ENCODE data around the gene TUBA8. TPM values are rescaled to one million over a fixed set of nuclear protein-coding genes. Genes with fewer than 3 reads are reported as not detected.
"Not testable (repeated sequence)": the region's sequence is repeated elsewhere in the genome, so short reads cannot be mapped to it uniquely, and the experiment has no call there.

Gene TUBA8
- polyA plus RNA-seq, 1 donor (not counting 4 experiments of a cell fraction or from before 2014, with no cell fraction given) = 0.35 TPM

DNA sequence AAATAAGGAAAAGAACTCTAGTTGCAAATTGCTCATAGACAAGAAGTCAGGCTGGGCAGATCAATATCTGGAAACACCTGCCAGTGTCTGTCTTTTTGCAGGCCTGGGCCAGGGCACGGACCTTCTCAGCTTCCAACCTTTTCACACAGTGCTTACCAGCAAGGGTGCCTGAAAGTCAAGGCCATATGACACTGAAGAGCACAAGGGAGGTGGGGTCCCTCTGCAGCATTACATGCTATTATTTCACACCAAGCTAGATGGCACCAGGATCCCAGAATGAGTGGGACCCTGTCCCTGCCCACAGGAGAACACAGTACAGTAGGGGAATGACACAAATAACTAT, 38.7 kb upstream of the TUBA8 start:
- peaks cover 27% of the 10 kb centered on the region for H3K4me1 ChIP-seq (ENCODE audit: control insufficient read depth, extremely low read depth, insufficient read depth, low read length)
- H2AFZ ChIP-seq (ENCODE audit: control insufficient read depth, low read length) = no peak overlapping the region

DNA sequence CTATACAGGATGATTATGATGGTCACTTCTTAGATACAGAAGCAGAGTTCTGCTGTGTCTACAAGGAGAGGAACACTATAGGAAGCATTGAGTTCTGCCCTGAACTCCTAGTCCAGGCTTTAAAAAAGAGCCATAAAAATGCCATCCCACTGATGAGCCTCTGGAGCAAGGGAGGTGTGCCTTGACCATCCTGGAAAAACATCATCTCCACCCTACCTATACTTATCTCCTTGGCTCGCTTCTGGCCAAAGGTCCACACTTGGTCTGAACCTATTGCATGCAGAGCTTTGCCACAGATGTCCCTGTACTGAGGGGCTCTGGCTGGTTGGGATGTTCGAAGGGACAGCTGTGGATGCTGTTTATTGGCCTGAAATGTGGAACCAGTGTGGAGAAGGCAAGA, 37.1 kb upstream of the TUBA8 start:
- dilution Hi-C loops (cut with MboI; ENCODE audit: extremely low pct_ligation_motif_present, low sequenced_read_pairs) = no loop called here
- DNase-seq (ENCODE audit: low read depth, low spot score) = no peak
- H3K27ac ChIP-seq (ENCODE audit: control insufficient read depth, insufficient read depth, low read length) = no peak overlapping the region
- FAIRE-seq = no peak
- no peaks in the 10 kb centered on the region for H3K9me3 ChIP-seq (ENCODE audit: control insufficient read depth, low read depth, low read length)
- no peaks in the 10 kb centered on the region for H3K9me1 ChIP-seq (ENCODE audit: control insufficient read depth, extremely low read depth, insufficient read depth, low read length)
- H3K27me3 ChIP-seq (ENCODE audit: control insufficient read depth, extremely low read depth, insufficient read depth, low read length) = no peaks in the 10 kb centered on the region
- H3K4me2 ChIP-seq (ENCODE audit: control insufficient read depth, extremely low read depth, insufficient read depth, low read depth, low read length) = no peak overlapping the region
- no peak overlapping the region for H2AFZ ChIP-seq (ENCODE audit: control insufficient read depth, low read length)
- H3K36me3 ChIP-seq (ENCODE audit: control insufficient read depth in 2 of 2, extremely low read depth in 1 of 2, insufficient read depth in 2 of 2, low read length in 2 of 2) = no peaks in the 10 kb centered on the region
- H3K79me2 ChIP-seq (ENCODE audit: control insufficient read depth, insufficient read depth, low read length) = peaks cover 15% of the 10 kb centered on the region
- no peaks in the 10 kb centered on the region for H4K20me1 ChIP-seq (ENCODE audit: control insufficient read depth, extremely low read depth, insufficient read depth, low read length)
- no peak for TF ChIP-seq CTCF (optimal IDR thresholded peaks at IDR 0.05 in 1 of 3, IDR thresholded peaks at IDR 0.05 in 1 of 3, conservative IDR thresholded peaks at IDR 0.05 in 1 of 3; ENCODE audit: extremely low read depth in 1 of 3, insufficient read depth in 2 of 3, low read length in 3 of 3)
- no peak for TF ChIP-seq EZH2 (IDR thresholded peaks at IDR 0.05; ENCODE audit: low read length)
- peaks cover 31% of the 10 kb centered on the region for H3K4me1 ChIP-seq (ENCODE audit: control insufficient read depth, extremely low read depth, insufficient read depth, low read length)
- no peak overlapping the region for H3K9ac ChIP-seq (ENCODE audit: control insufficient read depth, extremely low read depth, insufficient read depth, low read length)
- no peak overlapping the region for H3K4me3 ChIP-seq (ENCODE audit: control insufficient read depth in 2 of 3, extremely low read depth in 1 of 3, insufficient read depth in 2 of 3, low read depth in 1 of 3, low read length in 3 of 3)

More for the DNA sequence above, 38.7 kb upstream of the TUBA8 start:
- FAIRE-seq (no peak), DNase-seq (ENCODE audit: low read depth, low spot score) (no peak)
- TF ChIP-seq CTCF (optimal IDR thresholded peaks at IDR 0.05 in 1 of 3, IDR thresholded peaks at IDR 0.05 in 1 of 3, conservative IDR thresholded peaks at IDR 0.05 in 1 of 3; ENCODE audit: extremely low read depth in 1 of 3, insufficient read depth in 2 of 3, low read length in 3 of 3) = no peak
- no peak for TF ChIP-seq EZH2 (IDR thresholded peaks at IDR 0.05; ENCODE audit: low read length)
- Histone ChIP-seq H3K4me3 (ENCODE audit: control insufficient read depth in 2 of 3, extremely low read depth in 1 of 3, insufficient read depth in 2 of 3, low read depth in 1 of 3, low read length in 3 of 3) (no peak overlapping the region), H3K9me3 (ENCODE audit: control insufficient read depth, low read depth, low read length) (no peaks in the 10 kb centered on the region), H3K79me2 (ENCODE audit: control insufficient read depth, insufficient read depth, low read length) (peaks cover 2% of the 10 kb centered on the region), H3K9me1 (ENCODE audit: control insufficient read depth, extremely low read depth, insufficient read depth, low read length) (no peaks in the 10 kb centered on the region), H3K9ac (ENCODE audit: control insufficient read depth, extremely low read depth, insufficient read depth, low read length) (no peak overlapping the region), H3K4me2 (ENCODE audit: control insufficient read depth, extremely low read depth, insufficient read depth, low read depth, low read length) (no peak overlapping the region), H3K27ac (ENCODE audit: control insufficient read depth, insufficient read depth, low read length) (no peak overlapping the region), H3K27me3 (ENCODE audit: control insufficient read depth, extremely low read depth, insufficient read depth, low read length) (no peaks in the 10 kb centered on the region), H4K20me1 (ENCODE audit: control insufficient read depth, extremely low read depth, insufficient read depth, low read length) (no peaks in the 10 kb centered on the region), H3K36me3 (ENCODE audit: control insufficient read depth in 2 of 2, extremely low read depth in 1 of 2, insufficient read depth in 2 of 2, low read length in 2 of 2) (no peaks in the 10 kb centered on the region)
- dilution Hi-C loops (cut with MboI; ENCODE audit: extremely low pct_ligation_motif_present, low sequenced_read_pairs) = no loop called here

DNA sequence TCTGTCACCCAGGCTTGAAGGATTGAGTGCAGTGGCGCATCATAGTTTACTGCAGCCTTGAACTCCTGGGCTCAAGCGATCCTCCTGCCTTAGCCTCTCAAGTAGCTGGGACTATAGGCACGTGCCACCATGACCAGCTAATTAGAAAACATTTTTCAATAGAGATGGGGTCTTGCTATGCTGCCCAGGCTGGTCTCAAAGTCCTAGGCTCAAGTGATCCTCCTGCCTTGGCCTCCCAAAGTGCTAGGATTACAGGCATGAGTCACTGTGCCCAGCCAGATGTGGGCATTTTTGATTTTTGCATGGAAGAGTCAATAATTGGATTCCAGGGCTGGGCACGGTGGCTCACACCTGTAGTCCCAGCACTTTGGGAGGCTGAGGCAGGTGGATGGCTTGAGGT, 36.7 kb upstream of the TUBA8 start:
- H3K9me3 ChIP-seq (ENCODE audit: control insufficient read depth, low read depth, low read length); H2AFZ ChIP-seq (ENCODE audit: control insufficient read depth, low read length); H3K4me3 ChIP-seq (ENCODE audit: control insufficient read depth in 2 of 3, extremely low read depth in 1 of 3, insufficient read depth in 2 of 3, low read depth in 1 of 3, low read length in 3 of 3); dilution Hi-C loops (cut with MboI; ENCODE audit: extremely low pct_ligation_motif_present, low sequenced_read_pairs); DNase-seq (ENCODE audit: low read depth, low spot score); H3K36me3 ChIP-seq (ENCODE audit: control insufficient read depth in 2 of 2, extremely low read depth in 1 of 2, insufficient read depth in 2 of 2, low read length in 2 of 2); H3K9me1 ChIP-seq (ENCODE audit: control insufficient read depth, extremely low read depth, insufficient read depth, low read length); H3K9ac ChIP-seq (ENCODE audit: control insufficient read depth, extremely low read depth, insufficient read depth, low read length); H3K27me3 ChIP-seq (ENCODE audit: control insufficient read depth, extremely low read depth, insufficient read depth, low read length); H4K20me1 ChIP-seq (ENCODE audit: control insufficient read depth, extremely low read depth, insufficient read depth, low read length); H3K4me2 ChIP-seq (ENCODE audit: control insufficient read depth, extremely low read depth, insufficient read depth, low read depth, low read length); H3K27ac ChIP-seq (ENCODE audit: control insufficient read depth, insufficient read depth, low read length); FAIRE-seq: not testable (repeated sequence)
- H3K79me2 ChIP-seq (ENCODE audit: control insufficient read depth, insufficient read depth, low read length) = peaks cover 19% of the 10 kb centered on the region
- H3K4me1 ChIP-seq (ENCODE audit: control insufficient read depth, extremely low read depth, insufficient read depth, low read length) = peaks cover 35% of the 10 kb centered on the region
